PFSK-1 (cell line): ENCODE measurements around the gene UNC13C.

ENCODE experiments used
- FOXP2 ChIP-seq: optimal IDR thresholded peaks from 2 replicates; pipeline ENCODE3; 2011; ENCODE audit warnings: borderline replicate concordance, control low read depth, inconsistent platforms; ENCODE audit not compliant: insufficient read depth; ENCODE audit errors: extremely low read length, extremely low read depth
- POLR2AphosphoS5 ChIP-seq: IDR thresholded peaks from 2 replicates; pipeline ENCODE4 v1.6.1; 2012; ENCODE audit warnings: low read depth, mild to moderate bottlenecking, control low read depth, low read length, moderate library complexity
- REST ChIP-seq, 2 experiments: IDR thresholded peaks; 2 replicates each; pipeline versions ENCODE4 v1.6.1 to v1.8.0; 2011 to 2012; ENCODE audit warnings: low read depth in 2 of 2, low read length in 2 of 2, control low read depth in 1 of 2, inconsistent platforms in 1 of 2, mild to moderate bottlenecking in 1 of 2, moderate library complexity in 1 of 2; ENCODE audit not compliant: insufficient read depth in 1 of 2
- SIN3A ChIP-seq: IDR thresholded peaks from 2 replicates; pipeline ENCODE4 v1.6.1; 2012; ENCODE audit warnings: mild to moderate bottlenecking, low read length, moderate library complexity, borderline replicate concordance; ENCODE audit not compliant: insufficient read depth

- TF ChIP-seq POLR2AphosphoS5 (no peak), REST (IDR thresholded peaks at IDR 0.05; ENCODE audit: insufficient read depth in 1 of 2, low read depth in 2 of 2, low read length in 2 of 2) (no peak), SIN3A (no peak), FOXP2 (no peak)
These were observed 39.0 kb downstream of the UNC13C start for GRCh38 chr15:54017251-54017650.
